Muscle of back (tissue), 11 donors: ENCODE data around the gene NSA2. TPM values are rescaled to one million over a fixed set of nuclear protein-coding genes. Genes with fewer than 3 reads are reported as not detected.

Source experiments
- DNase-seq, 3 donors: peaks; one replicate each; pipeline versions ENCODE4 v3.0.0 to v3.0.0-alpha.2; 2013
- polyA plus RNA-seq, 10 donors: library from polyadenylated mRNA; unstranded; fragments of 120-200 nt; gene quantifications; one replicate each; pipeline ENCODE4 v1.2.1, GENCODE V29; 2013; ENCODE audit not compliant: insufficient read length in 10 of 10

Gene NSA2
- polyA plus RNA-seq, 10 donors: 223 to 338 (median 230) TPM

- no peak for DNase-seq
Measured at GRCh38 chr5:74801941-74802340, 34.9 kb downstream of the NSA2 start.

- no peak for DNase-seq
Measured at GRCh38 chr5:74810915-74811314, 43.9 kb downstream of the NSA2 start.

GRCh38 chr5:74816875-74817274 lies 49.8 kb downstream of the NSA2 start:
- DNase-seq: no peak

- no peak for DNase-seq
Measured at GRCh38 chr5:74822288-74822687, 55.2 kb downstream of the NSA2 start.

GRCh38 chr5:74829413-74829812 lies 62.4 kb downstream of the NSA2 start:
- DNase-seq: no peak

Other genes starting within 250 kb of the NSA2 start
- 10 to 100 TPM; 21.3 to 40.0 (median 27.2) TPM for gene ENC1, start 126.5 kb upstream of the NSA2 start, polyA plus RNA-seq
- 10 to 100 TPM; 35.2 to 54.0 (median 42.0) TPM for gene HEXB, start 82.0 kb upstream of the NSA2 start, polyA plus RNA-seq
- 10 to 100 TPM; 20.2 to 31.8 (median 25.3) TPM for gene GFM2, start 132 bp upstream of the NSA2 start, polyA plus RNA-seq
- gene FAM169A, start 99.1 kb downstream of the NSA2 start, polyA plus RNA-seq: 1 to 10 TPM in 5 of 10 donors, under 1 TPM in 5; 0.69 to 2.2 (median 0.97) TPM